ENCODE results near the gene DCLK2. TPM values are rescaled to one million over a fixed set of nuclear protein-coding genes. Genes with fewer than 3 reads are reported as not detected.

The DCLK2 gene
- total RNA-seq, 3 donors from 2014 or later, result 0.08 TPM; not detected in 2

- no peak for DNase-seq
- Mint-ChIP-seq H3K4me3 (no peak overlapping the region), H3K27me3 (ENCODE audit: low read depth) (peaks cover 11% of the 10 kb centered on the region), H3K36me3 (ENCODE audit: insufficient read depth) (no peaks in the 10 kb centered on the region), H3K9me3 (no peaks in the 10 kb centered on the region), H3K4me1 (ENCODE audit: low read depth) (no peaks in the 10 kb centered on the region)
- ATAC-seq, result no peak
These were observed 153.0 kb downstream of the DCLK2 start for GRCh38 chr4:150231107-150231770.

GRCh38 chr4:150232029-150232428 lies 153.8 kb downstream of the DCLK2 start:
- Mint-ChIP-seq H3K27me3 (ENCODE audit: low read depth) (peaks cover 11% of the 10 kb centered on the region), H3K9me3 (no peaks in the 10 kb centered on the region), H3K4me1 (ENCODE audit: low read depth) (no peaks in the 10 kb centered on the region), H3K4me3 (no peak overlapping the region), H3K36me3 (ENCODE audit: insufficient read depth) (no peaks in the 10 kb centered on the region)
- no peak for DNase-seq
- no peak for ATAC-seq

DNA sequence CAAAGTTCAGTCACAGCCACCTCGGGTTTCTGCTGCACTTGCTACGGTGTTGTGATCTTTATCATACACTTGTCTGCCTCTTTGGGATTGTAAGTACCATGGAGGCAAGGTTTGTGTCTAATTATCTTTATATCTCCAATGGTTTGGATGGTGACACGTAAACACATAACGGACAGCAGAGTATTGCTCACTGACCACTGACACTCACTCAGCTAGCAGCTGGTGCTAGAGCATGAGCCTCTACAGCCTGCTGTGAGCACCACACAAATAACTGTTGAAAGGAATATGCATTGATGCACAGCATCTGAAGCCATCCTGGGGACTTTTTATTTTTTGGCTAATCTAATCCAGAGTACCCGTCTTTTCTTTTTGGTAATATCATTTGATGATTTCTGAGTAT lies 156.0 kb downstream of the DCLK2 start:
- no peaks in the 10 kb centered on the region for H3K36me3 Mint-ChIP-seq (ENCODE audit: insufficient read depth)

GRCh38 chr4:150235317-150235716 lies 157.1 kb downstream of the DCLK2 start:
- ATAC-seq (no peak), DNase-seq (no peak)
- Mint-ChIP-seq H3K9me3 (no peaks in the 10 kb centered on the region), H3K4me3 (no peak overlapping the region), H3K36me3 (ENCODE audit: insufficient read depth) (no peaks in the 10 kb centered on the region), H3K4me1 (ENCODE audit: low read depth) (no peaks in the 10 kb centered on the region), H3K27me3 (ENCODE audit: low read depth) (peaks cover 5% of the 10 kb centered on the region)

More for the DNA sequence above, 156.0 kb downstream of the DCLK2 start:
- Mint-ChIP-seq H3K9me3 (no peaks in the 10 kb centered on the region), H3K4me3 (no peak overlapping the region), H3K27me3 (ENCODE audit: low read depth) (peaks cover 5% of the 10 kb centered on the region), H3K4me1 (ENCODE audit: low read depth) (no peaks in the 10 kb centered on the region)
- DNase-seq, result no peak
- no peak for ATAC-seq

- Mint-ChIP-seq H3K9me3 (no peaks in the 10 kb centered on the region), H3K4me1 (ENCODE audit: low read depth) (no peaks in the 10 kb centered on the region), H3K27me3 (ENCODE audit: low read depth) (peaks cover 5% of the 10 kb centered on the region), H3K36me3 (ENCODE audit: insufficient read depth) (no peaks in the 10 kb centered on the region), H3K4me3 (no peak overlapping the region)
- DNase-seq (no peak), ATAC-seq (no peak)
These were observed 157.6 kb downstream of the DCLK2 start for GRCh38 chr4:150235808-150236271.

DNA sequence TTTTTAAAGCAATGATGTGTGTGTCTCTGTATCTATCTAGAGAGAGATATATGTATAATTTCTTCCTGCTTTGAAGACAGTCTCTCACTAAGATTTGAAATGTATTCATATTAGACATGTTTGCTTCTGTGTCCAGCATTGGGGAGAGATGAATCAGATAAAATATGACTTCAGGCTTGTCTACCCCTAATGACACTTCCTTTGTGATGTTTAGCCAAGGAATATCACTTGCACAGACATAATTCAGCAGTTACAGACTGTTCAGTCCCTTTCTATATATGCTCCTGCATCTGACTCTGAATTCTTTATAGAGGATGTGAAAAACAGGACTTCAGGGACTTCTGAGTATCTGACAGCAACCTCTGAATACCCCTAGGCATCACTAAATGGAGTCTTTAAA lies 158.4 kb downstream of the DCLK2 start:
- Mint-ChIP-seq H3K4me1 (ENCODE audit: low read depth) (no peaks in the 10 kb centered on the region), H3K4me3 (no peak overlapping the region)
- ATAC-seq, result no peak

DNA sequence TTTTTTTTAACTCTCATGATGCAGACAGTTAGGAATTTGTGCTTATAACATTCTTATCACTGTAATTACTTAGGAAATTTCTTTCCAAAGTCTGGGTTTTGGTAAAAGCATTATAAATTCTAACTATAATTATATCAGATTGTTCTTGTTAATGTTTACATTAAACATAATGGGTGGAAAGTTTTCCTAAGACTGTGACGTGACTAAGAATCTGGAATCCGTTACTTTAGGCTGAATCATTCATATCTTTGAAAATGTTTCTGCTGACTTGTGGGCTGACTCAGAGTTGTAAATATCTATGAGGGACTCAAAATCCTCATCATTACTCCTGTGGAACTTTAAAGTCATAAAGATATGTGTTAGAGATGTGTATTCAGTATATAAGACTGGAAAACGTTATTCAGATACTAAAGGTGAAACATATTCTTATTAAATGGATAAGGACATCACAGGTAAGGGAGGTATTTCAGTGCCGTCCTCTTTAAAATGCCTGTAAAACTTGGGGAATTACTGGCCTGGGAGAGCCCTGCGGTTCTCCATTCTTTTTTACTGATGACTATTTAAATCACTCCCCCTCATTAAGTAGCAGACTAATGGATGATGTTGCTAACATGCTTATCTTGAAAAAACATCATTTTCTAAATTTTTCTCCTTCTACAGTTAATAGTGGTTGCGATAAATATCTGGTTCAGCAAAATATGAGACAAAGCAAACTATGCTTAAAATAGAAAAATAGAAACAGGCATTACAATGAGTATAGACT lies 159.0 kb downstream of the DCLK2 start:
- ATAC-seq, result no peak

More for the DNA sequence above, 158.4 kb downstream of the DCLK2 start:
- Mint-ChIP-seq H3K27me3 (ENCODE audit: low read depth) (peaks cover 5% of the 10 kb centered on the region), H3K36me3 (ENCODE audit: insufficient read depth) (no peaks in the 10 kb centered on the region), H3K9me3 (no peaks in the 10 kb centered on the region)
- no peak for DNase-seq

DNA sequence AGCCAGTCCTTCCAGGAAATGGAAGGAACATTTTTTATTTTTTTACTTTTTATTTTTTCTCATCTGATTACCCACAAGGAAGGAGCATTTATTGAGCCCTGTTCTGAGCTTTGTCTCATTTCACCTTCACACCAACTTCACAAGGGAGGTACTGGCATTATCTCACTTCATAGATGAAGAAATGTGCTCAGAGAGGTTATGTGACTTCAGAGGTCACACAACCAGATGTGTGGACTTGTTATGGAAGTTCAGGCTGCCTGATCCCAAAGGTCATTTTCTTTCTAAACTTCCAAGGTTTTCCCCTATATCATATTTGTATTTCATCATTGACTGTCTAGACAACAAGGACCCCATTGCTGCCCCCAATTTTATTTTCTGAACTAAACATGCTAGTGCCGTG lies 160.3 kb downstream of the DCLK2 start:
- no peaks in the 10 kb centered on the region for H3K36me3 Mint-ChIP-seq (ENCODE audit: insufficient read depth)
- no peaks in the 10 kb centered on the region for H3K9me3 Mint-ChIP-seq
- H3K4me3 Mint-ChIP-seq, result no peak overlapping the region
- peaks cover 4% of the 10 kb centered on the region for H3K27me3 Mint-ChIP-seq (ENCODE audit: low read depth)
- ATAC-seq (no peak), DNase-seq (no peak)
- H3K4me1 Mint-ChIP-seq (ENCODE audit: low read depth), result no peaks in the 10 kb centered on the region

More for the DNA sequence above, 159.0 kb downstream of the DCLK2 start:
- H3K36me3 Mint-ChIP-seq (ENCODE audit: insufficient read depth), result no peaks in the 10 kb centered on the region
- H3K9me3 Mint-ChIP-seq, result no peaks in the 10 kb centered on the region
- no peak overlapping the region for H3K4me3 Mint-ChIP-seq
- H3K4me1 Mint-ChIP-seq (ENCODE audit: low read depth), result no peaks in the 10 kb centered on the region
- peaks cover 5% of the 10 kb centered on the region for H3K27me3 Mint-ChIP-seq (ENCODE audit: low read depth)
- no peak for DNase-seq

DNA sequence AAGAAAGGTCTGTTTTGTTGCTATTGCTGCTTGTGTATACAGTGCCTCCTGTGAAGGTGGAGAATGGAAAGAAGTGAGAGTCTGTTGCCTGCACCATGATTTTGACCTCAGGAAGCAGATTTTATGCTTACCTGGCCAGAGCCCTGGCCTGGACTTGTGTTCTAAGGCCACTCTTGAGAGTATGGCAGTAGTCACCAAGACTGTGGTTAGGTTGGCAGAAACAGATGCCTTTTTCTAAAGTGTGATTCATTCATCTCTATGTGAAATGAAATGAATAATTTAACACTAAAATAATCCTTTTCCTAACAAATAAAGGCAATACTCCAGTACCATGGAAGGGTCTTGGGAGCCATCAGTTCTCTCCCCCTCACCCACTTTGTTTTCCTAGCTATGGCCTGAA lies 161.8 kb downstream of the DCLK2 start:
- ATAC-seq (no peak), DNase-seq (no peak)
- peaks cover 2% of the 10 kb centered on the region for H3K27me3 Mint-ChIP-seq (ENCODE audit: low read depth)
- H3K36me3 Mint-ChIP-seq (ENCODE audit: insufficient read depth), result no peaks in the 10 kb centered on the region
- no peaks in the 10 kb centered on the region for H3K4me1 Mint-ChIP-seq (ENCODE audit: low read depth)
- H3K9me3 Mint-ChIP-seq, result no peaks in the 10 kb centered on the region
- H3K4me3 Mint-ChIP-seq, result no peak overlapping the region

- Mint-ChIP-seq H3K36me3 (ENCODE audit: insufficient read depth) (no peaks in the 10 kb centered on the region), H3K27me3 (ENCODE audit: low read depth) (peaks cover 5% of the 10 kb centered on the region), H3K4me1 (ENCODE audit: low read depth) (no peaks in the 10 kb centered on the region), H3K9me3 (no peaks in the 10 kb centered on the region), H3K4me3 (no peak overlapping the region)
- DNase-seq, result no peak
- no peak for ATAC-seq
These were observed 164.7 kb downstream of the DCLK2 start for GRCh38 chr4:150242820-150243458.

GRCh38 chr4:150243932-150244331 lies 165.7 kb downstream of the DCLK2 start:
- H3K4me3 Mint-ChIP-seq, result no peak overlapping the region
- ATAC-seq (no peak), DNase-seq (no peak)
- H3K9me3 Mint-ChIP-seq, result no peaks in the 10 kb centered on the region
- H3K27me3 Mint-ChIP-seq (ENCODE audit: low read depth), result peaks cover 7% of the 10 kb centered on the region
- H3K36me3 Mint-ChIP-seq (ENCODE audit: insufficient read depth), result no peaks in the 10 kb centered on the region
- H3K4me1 Mint-ChIP-seq (ENCODE audit: low read depth), result no peaks in the 10 kb centered on the region

DNA sequence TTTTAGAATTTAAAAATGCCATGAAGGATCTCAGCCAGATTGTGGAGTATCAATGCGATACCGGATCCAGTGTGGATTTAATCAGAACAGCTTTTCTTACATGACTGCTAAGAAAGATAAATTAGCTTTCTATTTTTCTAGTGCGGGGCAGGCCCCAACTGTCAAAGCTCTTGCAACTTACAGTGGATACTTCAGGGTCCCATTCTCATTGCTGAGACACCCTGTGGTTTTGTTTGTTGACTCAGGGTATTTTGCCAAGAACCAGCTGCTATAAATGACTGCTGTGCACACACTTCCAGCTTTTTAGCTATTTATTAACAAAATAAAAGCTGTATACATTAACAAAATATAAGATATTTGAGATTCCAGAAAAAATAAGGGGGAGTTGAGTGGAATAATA lies 166.4 kb downstream of the DCLK2 start:
- no peaks in the 10 kb centered on the region for H3K9me3 Mint-ChIP-seq
- H3K4me1 Mint-ChIP-seq (ENCODE audit: low read depth), result no peaks in the 10 kb centered on the region
- no peak for ATAC-seq
- no peaks in the 10 kb centered on the region for H3K36me3 Mint-ChIP-seq (ENCODE audit: insufficient read depth)
- peaks cover 9% of the 10 kb centered on the region for H3K27me3 Mint-ChIP-seq (ENCODE audit: low read depth)
- no peak for DNase-seq
- no peak overlapping the region for H3K4me3 Mint-ChIP-seq

DNA sequence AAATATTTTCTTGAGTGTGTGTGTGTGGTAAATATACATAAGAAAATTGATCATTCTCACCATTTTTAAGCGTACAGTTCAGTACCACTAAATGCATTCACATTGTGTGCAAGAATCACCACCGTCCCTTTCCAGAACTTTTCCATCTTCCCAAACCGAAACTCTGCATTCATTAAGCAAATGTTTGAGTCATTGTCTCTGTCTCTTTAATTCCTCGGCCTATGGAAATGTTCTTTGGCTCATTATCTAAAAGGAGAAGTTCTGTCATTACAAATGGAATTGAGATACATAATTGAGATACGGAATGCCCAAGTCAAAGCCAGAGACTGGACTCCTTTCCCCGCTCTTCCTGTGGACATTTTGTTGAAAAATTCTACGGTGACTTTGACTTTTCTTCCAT lies 168.9 kb downstream of the DCLK2 start:
- no peak for ATAC-seq
- H3K27me3 Mint-ChIP-seq (ENCODE audit: low read depth), result peaks cover 9% of the 10 kb centered on the region
- H3K4me3 Mint-ChIP-seq, result no peak overlapping the region
- H3K4me1 Mint-ChIP-seq (ENCODE audit: low read depth), result no peaks in the 10 kb centered on the region
- no peak for DNase-seq
- H3K36me3 Mint-ChIP-seq (ENCODE audit: insufficient read depth), result no peaks in the 10 kb centered on the region
- H3K9me3 Mint-ChIP-seq, result no peaks in the 10 kb centered on the region

GRCh38 chr4:150248181-150248580 lies 169.9 kb downstream of the DCLK2 start:
- H3K4me1 Mint-ChIP-seq (ENCODE audit: low read depth), result no peaks in the 10 kb centered on the region
- ATAC-seq (no peak), DNase-seq (no peak)
- H3K27me3 Mint-ChIP-seq (ENCODE audit: low read depth), result peaks cover 7% of the 10 kb centered on the region
- no peak overlapping the region for H3K4me3 Mint-ChIP-seq
- H3K36me3 Mint-ChIP-seq (ENCODE audit: insufficient read depth), result no peaks in the 10 kb centered on the region
- H3K9me3 Mint-ChIP-seq, result no peaks in the 10 kb centered on the region
